SK-N-SH treated with all-trans-retinoic acid at 6 μM for 48 hours (cell line): Measurements from ENCODE around the gene SEC31B.
A peak's percentile ranks its signal among the peaks of the same experiment; 100 is the strongest.

Experiments
- ATAC-seq: fragments of 200-7000 bp; cut with Tn5 transposase; 3 replicates; pipeline ENCODE4 v1.9.1; 2020; ENCODE audit warnings: mild to moderate bottlenecking, moderate library complexity
- CSDC2 ChIP-seq: fragments of 250-450 bp; sonication (Bioruptor Pico); IDR thresholded peaks from 2 replicates; pipeline ENCODE4 v1.5.0; 2020; ENCODE audit warnings: mild to moderate bottlenecking, moderate library complexity
- ESRRG ChIP-seq: fragments of 250-450 bp; sonication (Bioruptor Pico); IDR thresholded peaks from 2 replicates; pipeline ENCODE4 v1.6.1; 2021; ENCODE audit warnings: mild to moderate bottlenecking
- OSR1 ChIP-seq: fragments of 250-450 bp; sonication (Bioruptor Pico); IDR thresholded peaks from 2 replicates; pipeline ENCODE4 v1.8.0; 2022; ENCODE audit warnings: moderate library complexity, mild to moderate bottlenecking, inconsistent platforms
- PATZ1 ChIP-seq: fragments of 250-450 bp; sonication (Bioruptor Pico); IDR thresholded peaks from 2 replicates; pipeline ENCODE4 v1.8.0; 2020; ENCODE audit warnings: mild to moderate bottlenecking, moderate library complexity, borderline replicate concordance
- PPARA ChIP-seq: fragments of 250-450 bp; sonication (Bioruptor Pico); IDR thresholded peaks from 2 replicates; pipeline ENCODE4 v1.5.0; 2020; ENCODE audit warnings: mild to moderate bottlenecking, borderline replicate concordance
- RARB ChIP-seq: fragments of 250-450 bp; sonication (Bioruptor Pico); IDR thresholded peaks from 2 replicates; pipeline ENCODE4 v1.8.0; 2021; ENCODE audit warnings: mild to moderate bottlenecking, moderate library complexity
- TCF4 ChIP-seq: fragments of 250-450 bp; sonication (Bioruptor Pico); IDR thresholded peaks from 2 replicates; pipeline ENCODE4 v1.8.0; 2021; ENCODE audit warnings: mild to moderate bottlenecking, moderate library complexity, borderline replicate concordance
- ZC3H10 ChIP-seq: fragments of 250-450 bp; sonication (Bioruptor Pico); IDR thresholded peaks from 2 replicates; pipeline ENCODE4 v1.5.1; 2021; ENCODE audit warnings: mild to moderate bottlenecking, moderate library complexity
- ZFP3 ChIP-seq: fragments of 250-450 bp; sonication (Bioruptor Pico); IDR thresholded peaks from 2 replicates; pipeline ENCODE4 v1.5.0; 2020; ENCODE audit warnings: mild to moderate bottlenecking, moderate library complexity
- ZFP30 ChIP-seq: fragments of 450-650 bp; formaldehyde crosslinking; IDR thresholded peaks from 2 replicates; pipeline ENCODE4 v1.5.0; 2022; ENCODE audit warnings: mild to moderate bottlenecking, moderate library complexity
- ZNF565 ChIP-seq: fragments of 450-650 bp; formaldehyde crosslinking; conservative IDR thresholded peaks from 2 replicates; pipeline ENCODE4 v1.5.0; 2020; ENCODE audit warnings: low read depth, mild to moderate bottlenecking, moderate library complexity
- ZNF70 ChIP-seq: fragments of 450-650 bp; formaldehyde crosslinking; IDR thresholded peaks from 2 replicates; pipeline ENCODE4 v1.5.0; 2020; ENCODE audit warnings: mild to moderate bottlenecking, moderate library complexity
- ZNF8 ChIP-seq: fragments of 450-650 bp; formaldehyde crosslinking; IDR thresholded peaks from 2 replicates; pipeline ENCODE4 v1.5.0; 2020; ENCODE audit warnings: mild to moderate bottlenecking, moderate library complexity
- TF ChIP-seq, protein P1 (sequence below): fragments of 250-450 bp; sonication (Bioruptor Pico); IDR thresholded peaks from 2 replicates; pipeline ENCODE4 v1.8.0; 2021; ENCODE audit warnings: low read depth, mild to moderate bottlenecking, moderate library complexity, borderline replicate concordance
- TF ChIP-seq, protein P2 (sequence below): fragments of 250-450 bp; sonication (Bioruptor Pico); IDR thresholded peaks from 2 replicates; pipeline ENCODE4 v1.5.1; 2020; ENCODE audit warnings: low read depth, mild to moderate bottlenecking, moderate library complexity
- TF ChIP-seq, protein P3 (sequence below): fragments of 250-450 bp; sonication (Bioruptor Pico); IDR thresholded peaks from 2 replicates; pipeline ENCODE4 v1.5.0; 2020; ENCODE audit warnings: mild to moderate bottlenecking, moderate library complexity

The SEC31B gene

GRCh38 chr10:100520811-100521210, 1.1 kb upstream of the SEC31B start:
- ATAC-seq, result peak; percentile 14; the same call in 1 of the 3 replicates

DNA sequence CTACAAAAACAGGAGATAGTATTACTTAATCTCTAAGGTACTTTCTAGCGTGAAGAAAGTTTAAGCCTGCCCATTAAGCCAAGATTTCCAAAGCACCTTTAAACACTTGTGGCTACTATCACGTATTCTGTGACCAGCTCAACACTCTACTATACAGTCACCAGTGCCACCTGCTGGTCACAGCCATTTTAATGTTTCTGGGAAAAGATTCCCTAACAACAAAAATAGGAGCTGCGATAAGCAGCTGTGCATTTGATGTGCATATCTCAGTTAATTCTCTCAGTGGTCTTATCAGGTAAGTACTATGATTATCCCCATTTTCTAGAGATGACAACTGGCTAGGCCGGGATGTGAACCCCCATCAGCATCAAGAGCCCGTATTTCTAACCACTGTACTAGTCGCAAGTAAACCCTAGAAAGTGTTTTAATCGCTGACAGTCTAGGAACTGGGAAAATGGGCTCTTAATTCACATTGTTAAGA, 860 bp downstream of the SEC31B start:
- peak; percentile 81 for ATAC-seq

More at GRCh38 chr10:100520811-100521210, 1.1 kb upstream of the SEC31B start:
- TF ChIP-seq ZNF8 (CRISPR knock-in tag) (no peak), ZFP3 (CRISPR knock-in tag) (no peak), RARB (CRISPR knock-in tag) (no peak), ZFP30 (no peak), ZNF70 (CRISPR knock-in tag) (no peak)
- TF ChIP-seq, protein P1, sequence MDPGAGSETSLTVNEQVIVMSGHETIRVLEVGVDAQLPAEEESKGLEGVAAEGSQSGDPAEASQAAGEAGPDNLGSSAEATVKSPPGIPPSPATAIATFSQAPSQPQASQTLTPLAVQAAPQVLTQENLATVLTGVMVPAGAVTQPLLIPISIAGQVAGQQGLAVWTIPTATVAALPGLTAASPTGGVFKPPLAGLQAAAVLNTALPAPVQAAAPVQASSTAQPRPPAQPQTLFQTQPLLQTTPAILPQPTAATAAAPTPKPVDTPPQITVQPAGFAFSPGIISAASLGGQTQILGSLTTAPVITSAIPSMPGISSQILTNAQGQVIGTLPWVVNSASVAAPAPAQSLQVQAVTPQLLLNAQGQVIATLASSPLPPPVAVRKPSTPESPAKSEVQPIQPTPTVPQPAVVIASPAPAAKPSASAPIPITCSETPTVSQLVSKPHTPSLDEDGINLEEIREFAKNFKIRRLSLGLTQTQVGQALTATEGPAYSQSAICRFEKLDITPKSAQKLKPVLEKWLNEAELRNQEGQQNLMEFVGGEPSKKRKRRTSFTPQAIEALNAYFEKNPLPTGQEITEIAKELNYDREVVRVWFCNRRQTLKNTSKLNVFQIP (CRISPR knock-in tag), result no peak
- TF ChIP-seq, protein P2, sequence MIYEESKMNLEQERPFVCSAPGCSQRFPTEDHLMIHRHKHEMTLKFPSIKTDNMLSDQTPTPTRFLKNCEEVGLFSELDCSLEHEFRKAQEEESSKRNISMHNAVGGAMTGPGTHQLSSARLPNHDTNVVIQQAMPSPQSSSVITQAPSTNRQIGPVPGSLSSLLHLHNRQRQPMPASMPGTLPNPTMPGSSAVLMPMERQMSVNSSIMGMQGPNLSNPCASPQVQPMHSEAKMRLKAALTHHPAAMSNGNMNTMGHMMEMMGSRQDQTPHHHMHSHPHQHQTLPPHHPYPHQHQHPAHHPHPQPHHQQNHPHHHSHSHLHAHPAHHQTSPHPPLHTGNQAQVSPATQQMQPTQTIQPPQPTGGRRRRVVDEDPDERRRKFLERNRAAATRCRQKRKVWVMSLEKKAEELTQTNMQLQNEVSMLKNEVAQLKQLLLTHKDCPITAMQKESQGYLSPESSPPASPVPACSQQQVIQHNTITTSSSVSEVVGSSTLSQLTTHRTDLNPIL (CRISPR knock-in tag), result no peak

GRCh38 chr10:100516847-100517246, 2.8 kb downstream of the SEC31B start:
- TF ChIP-seq ZNF565 (CRISPR knock-in tag), result no peak
- no peak for TF ChIP-seq RARB (CRISPR knock-in tag)
- TF ChIP-seq TCF4 (CRISPR knock-in tag), result no peak
- TF ChIP-seq OSR1, result no peak
- TF ChIP-seq, protein P2 (CRISPR knock-in tag), result no peak
- TF ChIP-seq PATZ1 (CRISPR knock-in tag), result no peak
- no peak for TF ChIP-seq PPARA (CRISPR knock-in tag)
- no peak for TF ChIP-seq CSDC2 (CRISPR knock-in tag)
- TF ChIP-seq ESRRG (CRISPR knock-in tag), result no peak
- no peak for TF ChIP-seq ZC3H10 (CRISPR knock-in tag)
- TF ChIP-seq ZNF8 (CRISPR knock-in tag), result no peak
- TF ChIP-seq, protein P3, sequence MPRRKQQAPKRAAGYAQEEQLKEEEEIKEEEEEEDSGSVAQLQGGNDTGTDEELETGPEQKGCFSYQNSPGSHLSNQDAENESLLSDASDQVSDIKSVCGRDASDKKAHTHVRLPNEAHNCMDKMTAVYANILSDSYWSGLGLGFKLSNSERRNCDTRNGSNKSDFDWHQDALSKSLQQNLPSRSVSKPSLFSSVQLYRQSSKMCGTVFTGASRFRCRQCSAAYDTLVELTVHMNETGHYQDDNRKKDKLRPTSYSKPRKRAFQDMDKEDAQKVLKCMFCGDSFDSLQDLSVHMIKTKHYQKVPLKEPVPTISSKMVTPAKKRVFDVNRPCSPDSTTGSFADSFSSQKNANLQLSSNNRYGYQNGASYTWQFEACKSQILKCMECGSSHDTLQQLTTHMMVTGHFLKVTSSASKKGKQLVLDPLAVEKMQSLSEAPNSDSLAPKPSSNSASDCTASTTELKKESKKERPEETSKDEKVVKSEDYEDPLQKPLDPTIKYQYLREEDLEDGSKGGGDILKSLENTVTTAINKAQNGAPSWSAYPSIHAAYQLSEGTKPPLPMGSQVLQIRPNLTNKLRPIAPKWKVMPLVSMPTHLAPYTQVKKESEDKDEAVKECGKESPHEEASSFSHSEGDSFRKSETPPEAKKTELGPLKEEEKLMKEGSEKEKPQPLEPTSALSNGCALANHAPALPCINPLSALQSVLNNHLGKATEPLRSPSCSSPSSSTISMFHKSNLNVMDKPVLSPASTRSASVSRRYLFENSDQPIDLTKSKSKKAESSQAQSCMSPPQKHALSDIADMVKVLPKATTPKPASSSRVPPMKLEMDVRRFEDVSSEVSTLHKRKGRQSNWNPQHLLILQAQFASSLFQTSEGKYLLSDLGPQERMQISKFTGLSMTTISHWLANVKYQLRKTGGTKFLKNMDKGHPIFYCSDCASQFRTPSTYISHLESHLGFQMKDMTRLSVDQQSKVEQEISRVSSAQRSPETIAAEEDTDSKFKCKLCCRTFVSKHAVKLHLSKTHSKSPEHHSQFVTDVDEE (CRISPR knock-in tag), result no peak
- TF ChIP-seq ZFP30, result no peak
- no peak for ATAC-seq

More for the DNA sequence above, 860 bp downstream of the SEC31B start:
- TF ChIP-seq PPARA (CRISPR knock-in tag) (no peak), ZFP30 (no peak)
- TF ChIP-seq, protein P3 (CRISPR knock-in tag), result no peak
